ENCODE data around the gene MPPED2.

GRCh38 chr11:30467176-30467575 lies 119.0 kb downstream of the MPPED2 start:
- TF ChIP-seq, protein P1, sequence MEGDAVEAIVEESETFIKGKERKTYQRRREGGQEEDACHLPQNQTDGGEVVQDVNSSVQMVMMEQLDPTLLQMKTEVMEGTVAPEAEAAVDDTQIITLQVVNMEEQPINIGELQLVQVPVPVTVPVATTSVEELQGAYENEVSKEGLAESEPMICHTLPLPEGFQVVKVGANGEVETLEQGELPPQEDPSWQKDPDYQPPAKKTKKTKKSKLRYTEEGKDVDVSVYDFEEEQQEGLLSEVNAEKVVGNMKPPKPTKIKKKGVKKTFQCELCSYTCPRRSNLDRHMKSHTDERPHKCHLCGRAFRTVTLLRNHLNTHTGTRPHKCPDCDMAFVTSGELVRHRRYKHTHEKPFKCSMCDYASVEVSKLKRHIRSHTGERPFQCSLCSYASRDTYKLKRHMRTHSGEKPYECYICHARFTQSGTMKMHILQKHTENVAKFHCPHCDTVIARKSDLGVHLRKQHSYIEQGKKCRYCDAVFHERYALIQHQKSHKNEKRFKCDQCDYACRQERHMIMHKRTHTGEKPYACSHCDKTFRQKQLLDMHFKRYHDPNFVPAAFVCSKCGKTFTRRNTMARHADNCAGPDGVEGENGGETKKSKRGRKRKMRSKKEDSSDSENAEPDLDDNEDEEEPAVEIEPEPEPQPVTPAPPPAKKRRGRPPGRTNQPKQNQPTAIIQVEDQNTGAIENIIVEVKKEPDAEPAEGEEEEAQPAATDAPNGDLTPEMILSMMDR (IDR thresholded peaks at IDR 0.05), result no peak
- no peak for TF ChIP-seq POLR2A (IDR thresholded peaks at IDR 0.05)

Data from lower leg skin (tissue), 3 donors.